Activated CD4-positive, CD25-positive, alpha-beta regulatory T cell treated with anti-CD3 and anti-CD28 coated beads, Interleukin-2, amount 50 U/mL, for 24 hours (primary cell): ENCODE data around the gene IQSEC1.

Experiments used
- ATAC-seq, 2 donors: fragments of 150-1000 bp; cut with Tn5 transposase; one replicate each; pipeline ENCODE4 v1.10.0; 2021; ENCODE audit warnings: mild to moderate bottlenecking in 1 of 2, moderate library complexity in 1 of 2

Gene IQSEC1

GRCh38 chr3:12995389-12996180 lies 77.6 kb downstream of the IQSEC1 start:
- no peak for ATAC-seq

DNA sequence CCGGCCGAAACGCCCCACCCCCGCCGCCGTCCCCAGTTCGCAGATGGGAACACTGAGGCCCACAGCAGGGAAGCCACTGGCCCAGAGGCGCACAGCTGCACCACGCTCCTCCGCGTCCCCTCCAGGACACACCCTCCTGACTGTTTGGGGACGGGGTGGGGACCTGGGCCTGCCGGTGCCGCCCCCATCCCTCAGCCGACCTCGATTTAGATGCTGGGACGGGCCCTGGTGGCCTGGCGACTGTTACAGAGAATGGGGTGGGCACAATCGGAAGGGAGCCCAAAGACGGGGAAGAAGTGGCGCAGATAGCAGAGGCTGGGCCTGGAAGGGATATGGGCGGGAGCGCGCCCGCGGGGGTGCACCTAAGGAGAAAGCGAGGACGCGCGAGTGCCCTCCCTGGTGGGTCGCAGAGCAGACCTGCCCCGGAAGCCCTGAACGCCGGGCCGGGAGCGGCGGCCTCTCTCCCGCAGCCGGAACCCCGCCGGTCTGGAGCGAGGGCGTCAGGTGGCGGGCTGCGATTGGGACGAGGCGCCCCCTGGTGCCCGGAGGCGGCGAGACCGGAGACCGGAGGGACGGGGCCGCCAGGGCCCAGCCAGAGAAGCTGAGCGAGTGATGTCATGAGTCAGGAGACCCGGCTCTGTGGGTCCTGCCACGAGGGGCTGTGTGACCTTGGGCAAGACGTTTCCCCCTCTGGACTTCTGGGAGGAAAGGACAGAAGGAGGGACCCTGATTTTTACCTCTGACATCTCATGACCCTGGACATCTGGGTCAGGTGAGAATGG lies 78.4 kb downstream of the IQSEC1 start:
- peak; percentile 90 to 91 for ATAC-seq

GRCh38 chr3:12994357-12994606 lies 78.9 kb downstream of the IQSEC1 start:
- peak in 1 of 2 donors; percentile 22 for ATAC-seq

DNA sequence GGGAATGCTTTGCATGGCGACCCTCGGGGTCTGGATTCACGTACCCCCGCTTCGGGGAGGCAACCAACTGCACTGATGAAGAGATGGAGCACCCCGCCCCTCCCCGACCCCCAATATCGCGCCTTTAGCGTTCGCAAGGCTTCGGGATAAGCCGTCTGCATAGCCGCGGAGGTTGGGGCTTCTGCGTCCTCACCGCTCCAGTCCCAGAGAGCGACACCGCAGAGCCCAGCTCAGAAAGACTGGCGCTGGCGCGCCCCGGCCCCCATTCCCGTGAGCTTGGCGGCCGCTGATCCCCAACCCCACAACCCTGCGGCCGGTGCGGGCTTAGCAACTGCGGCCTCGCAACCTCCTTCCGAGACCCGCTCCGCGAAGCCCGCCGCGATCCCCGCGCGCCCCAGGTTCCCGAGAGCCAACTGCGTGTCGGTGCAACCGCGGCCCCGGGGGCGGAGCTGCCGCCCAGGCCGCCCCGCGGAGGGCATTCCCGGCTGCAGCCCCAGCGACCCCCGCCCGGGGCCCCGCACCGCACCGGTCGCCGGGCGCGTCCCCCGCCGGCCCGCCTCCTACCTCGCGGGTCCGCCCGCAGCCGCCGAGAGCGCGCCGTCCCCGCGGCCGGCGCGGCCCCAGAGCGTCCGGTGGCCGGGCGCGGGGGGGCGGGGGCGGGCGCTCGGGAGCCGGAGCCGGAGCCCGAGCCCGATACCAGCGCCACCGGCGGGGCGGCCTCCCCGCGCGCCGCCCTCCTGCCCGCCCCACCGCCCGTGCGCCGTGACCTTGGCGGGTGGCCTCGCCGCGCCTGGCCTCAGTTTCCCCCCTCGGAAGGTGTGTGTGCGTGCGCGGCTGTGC lies 79.5 kb downstream of the IQSEC1 start:
- ATAC-seq, result peak in 1 of 2 donors; percentile 3

DNA sequence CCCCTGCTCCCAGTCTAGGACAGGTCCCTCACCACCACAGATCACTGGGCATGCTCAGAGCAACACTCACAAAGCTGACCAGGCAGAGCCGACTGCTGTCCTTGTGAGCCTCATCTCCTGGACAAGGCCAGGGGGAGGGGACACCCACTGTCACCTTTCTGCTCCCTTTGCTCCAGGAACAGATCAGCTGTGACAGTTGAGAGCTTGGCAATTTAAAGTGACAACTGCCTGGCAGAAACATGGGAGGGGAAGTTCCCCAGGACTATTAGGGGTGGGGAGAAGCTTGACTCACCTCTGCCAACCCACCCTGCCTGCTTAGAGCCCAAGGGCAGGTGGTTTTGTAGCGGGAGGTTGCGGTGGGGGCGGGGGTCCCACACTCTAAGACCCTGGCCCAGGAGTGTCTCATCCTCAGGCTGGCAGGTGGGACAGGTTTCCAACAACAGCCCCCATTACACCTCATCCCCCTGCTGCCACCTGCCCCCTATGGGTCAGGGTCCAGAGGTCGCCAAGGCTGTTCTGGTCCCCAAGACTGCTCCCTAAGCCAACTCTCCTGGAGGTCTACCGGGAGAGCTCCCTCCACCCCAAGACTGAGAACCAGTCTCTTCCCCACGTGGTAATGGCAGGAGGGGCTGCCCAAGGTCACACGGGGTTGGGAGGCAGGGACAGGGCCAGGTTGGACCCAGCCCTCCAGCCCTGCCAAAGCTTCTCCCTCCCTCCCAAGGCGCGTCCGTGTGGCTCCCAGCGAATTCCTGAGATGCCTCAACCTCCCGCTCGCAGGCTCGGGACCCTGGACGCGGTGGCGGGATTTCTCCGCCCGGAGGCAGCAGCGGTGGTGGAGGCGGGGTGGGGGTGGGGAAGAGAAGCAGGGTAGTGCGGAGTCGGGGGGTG lies 80.4 kb downstream of the IQSEC1 start:
- ATAC-seq, result no peak

DNA sequence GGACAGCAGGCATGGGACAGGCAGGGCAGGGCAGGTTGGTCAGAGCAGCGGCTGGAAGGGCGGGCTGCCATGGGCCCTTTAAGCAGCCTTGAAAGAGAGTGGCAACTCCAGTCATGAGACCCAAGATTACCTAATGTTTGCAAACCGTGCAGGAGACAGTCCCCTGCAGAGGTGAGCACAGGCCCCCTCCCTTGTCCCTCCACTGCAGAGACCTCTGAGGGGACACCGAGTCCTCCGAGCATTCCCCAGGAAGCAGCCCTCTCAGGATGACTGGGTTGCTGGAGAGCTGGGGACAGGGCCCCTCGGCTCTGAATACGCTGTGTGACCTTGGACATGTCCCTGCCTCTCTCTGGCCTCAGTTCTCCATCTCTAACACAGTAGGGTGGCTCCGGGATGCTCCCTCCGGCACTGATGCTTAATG lies 81.4 kb downstream of the IQSEC1 start:
- no peak for ATAC-seq

DNA sequence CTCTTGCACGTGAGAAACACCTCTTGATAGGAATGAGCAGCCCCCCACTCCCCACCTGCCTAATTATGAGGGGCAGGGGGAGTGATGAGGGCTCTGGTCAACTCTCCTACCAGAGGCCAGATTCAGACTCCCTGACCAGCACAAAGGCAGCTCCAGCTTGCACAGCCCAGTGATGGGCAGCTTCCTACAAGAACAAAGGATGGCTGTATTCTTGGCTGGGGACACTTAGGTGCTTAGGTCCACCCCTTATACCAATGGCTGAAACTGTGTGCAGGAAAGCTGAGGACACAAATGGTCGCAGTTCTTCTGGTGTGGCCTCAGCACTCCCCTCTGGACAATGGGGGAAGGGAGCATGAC lies 81.8 kb downstream of the IQSEC1 start:
- no peak for ATAC-seq

GRCh38 chr3:12990781-12991480 lies 82.3 kb downstream of the IQSEC1 start:
- no peak for ATAC-seq

DNA sequence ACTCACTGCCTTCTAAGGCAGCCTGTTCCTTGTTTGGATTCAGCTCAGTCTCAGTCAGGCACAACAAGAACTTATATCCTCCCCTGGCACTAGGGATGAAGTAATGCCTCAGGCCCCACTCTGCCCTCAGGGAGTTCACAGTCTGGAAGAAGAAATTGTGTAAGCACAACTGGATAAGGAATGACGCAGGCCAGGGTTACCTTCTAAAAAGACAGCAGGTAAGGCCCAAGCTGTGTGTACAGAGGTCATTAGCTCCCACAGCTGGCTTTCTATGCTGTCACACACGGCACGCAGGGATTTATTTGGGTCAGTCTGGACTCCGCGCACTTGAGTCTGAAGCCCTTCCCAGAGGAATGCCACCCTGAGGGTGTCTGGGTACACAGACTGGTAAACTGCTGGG lies 82.9 kb downstream of the IQSEC1 start:
- ATAC-seq, result no peak

DNA sequence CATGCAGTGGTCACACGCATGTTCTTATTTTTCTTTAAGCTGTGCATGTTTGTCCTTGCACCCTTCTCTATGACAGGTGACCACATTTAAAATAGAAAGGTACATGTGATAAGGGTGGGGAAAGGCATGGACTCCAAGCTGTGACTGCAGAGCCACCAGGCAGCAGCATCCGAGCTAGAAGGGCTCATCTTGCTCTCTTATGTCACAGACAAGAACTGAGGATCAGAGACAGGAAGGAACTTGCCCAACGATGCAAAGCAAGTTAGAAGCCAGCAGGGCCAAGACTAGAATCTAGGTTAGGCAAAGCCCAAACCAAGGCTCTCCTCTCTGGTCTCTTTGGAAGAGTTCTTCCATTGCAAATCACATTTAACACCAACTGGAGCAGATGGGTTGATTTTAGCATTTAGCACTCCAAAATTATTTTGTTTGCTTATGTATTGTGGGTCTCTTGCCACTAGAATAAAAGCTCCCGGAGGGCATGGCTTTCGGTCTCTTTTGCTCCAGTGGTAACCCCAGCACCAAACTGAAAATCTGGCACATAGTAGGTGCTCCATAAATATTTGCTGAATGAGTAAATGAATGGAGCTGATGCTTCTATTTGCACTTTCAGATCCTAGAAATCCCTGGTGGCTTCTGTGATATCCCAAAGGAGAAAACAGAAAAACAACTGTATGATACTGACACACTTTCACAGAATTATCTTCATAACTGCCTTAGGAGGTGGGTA lies 84.3 kb downstream of the IQSEC1 start:
- no peak for ATAC-seq

DNA sequence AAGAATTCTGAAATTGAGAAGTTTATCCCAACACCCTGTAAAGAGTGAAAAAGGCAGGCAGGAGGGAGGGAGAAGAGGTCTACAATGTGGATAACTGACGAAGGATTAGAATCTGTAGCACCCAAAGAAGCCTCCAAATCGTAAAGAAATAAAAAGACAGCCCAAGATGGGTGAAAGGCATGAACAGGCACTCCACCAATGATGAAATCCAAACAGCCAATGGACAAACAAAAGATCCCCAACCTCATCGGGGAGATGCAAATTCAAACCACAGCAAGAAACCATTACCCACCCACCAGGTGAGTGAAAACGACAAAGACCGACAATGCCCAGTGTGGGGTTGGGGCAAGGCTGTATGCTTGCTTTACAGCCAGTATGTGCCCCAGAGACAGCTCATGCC lies 85.6 kb downstream of the IQSEC1 start:
- ATAC-seq, result no peak

GRCh38 chr3:12986986-12987385 lies 86.2 kb downstream of the IQSEC1 start:
- no peak for ATAC-seq

- no peak for ATAC-seq
Observed at GRCh38 chr3:12986521-12986920, 86.7 kb downstream of the IQSEC1 start.

DNA sequence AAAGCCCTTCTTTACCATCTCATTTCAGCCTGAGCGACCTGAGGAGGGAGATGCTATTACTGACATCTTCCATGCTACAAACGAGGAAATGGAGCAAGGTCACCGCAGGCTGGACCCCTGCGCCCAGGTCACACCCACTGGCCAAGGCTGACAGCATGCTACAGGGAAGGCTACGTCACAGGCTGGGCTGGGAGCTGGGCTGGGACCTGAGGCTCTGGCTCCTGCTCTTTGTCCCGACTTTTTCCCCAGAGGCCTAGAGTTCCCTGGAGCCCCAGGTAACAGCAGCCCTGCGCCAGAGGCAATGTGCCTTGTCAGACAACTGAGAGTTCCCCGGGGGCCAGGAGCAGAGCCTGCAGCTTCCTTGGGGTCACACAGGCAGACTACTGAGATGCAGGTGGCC lies 87.2 kb downstream of the IQSEC1 start:
- ATAC-seq, result no peak

DNA sequence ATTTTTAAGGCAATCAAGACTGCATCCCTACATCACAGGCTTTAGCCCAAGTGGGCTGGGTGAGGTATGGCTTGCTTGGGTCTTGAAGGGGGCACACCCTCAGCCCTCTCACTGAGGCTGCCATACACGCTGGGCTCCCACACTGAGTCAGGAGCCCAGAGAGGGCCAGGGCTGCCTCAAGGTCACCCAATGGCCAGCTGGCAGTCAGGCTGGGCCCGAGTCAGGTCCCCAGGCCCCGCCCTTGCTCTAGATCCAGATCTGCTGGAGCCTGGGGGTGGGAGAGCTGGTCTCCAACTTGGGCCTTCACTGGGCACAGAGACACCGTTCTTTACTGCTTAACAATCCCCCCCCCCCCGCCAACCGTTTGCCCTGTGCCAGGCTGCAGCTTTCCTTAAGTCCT lies 88.1 kb downstream of the IQSEC1 start:
- no peak for ATAC-seq

DNA sequence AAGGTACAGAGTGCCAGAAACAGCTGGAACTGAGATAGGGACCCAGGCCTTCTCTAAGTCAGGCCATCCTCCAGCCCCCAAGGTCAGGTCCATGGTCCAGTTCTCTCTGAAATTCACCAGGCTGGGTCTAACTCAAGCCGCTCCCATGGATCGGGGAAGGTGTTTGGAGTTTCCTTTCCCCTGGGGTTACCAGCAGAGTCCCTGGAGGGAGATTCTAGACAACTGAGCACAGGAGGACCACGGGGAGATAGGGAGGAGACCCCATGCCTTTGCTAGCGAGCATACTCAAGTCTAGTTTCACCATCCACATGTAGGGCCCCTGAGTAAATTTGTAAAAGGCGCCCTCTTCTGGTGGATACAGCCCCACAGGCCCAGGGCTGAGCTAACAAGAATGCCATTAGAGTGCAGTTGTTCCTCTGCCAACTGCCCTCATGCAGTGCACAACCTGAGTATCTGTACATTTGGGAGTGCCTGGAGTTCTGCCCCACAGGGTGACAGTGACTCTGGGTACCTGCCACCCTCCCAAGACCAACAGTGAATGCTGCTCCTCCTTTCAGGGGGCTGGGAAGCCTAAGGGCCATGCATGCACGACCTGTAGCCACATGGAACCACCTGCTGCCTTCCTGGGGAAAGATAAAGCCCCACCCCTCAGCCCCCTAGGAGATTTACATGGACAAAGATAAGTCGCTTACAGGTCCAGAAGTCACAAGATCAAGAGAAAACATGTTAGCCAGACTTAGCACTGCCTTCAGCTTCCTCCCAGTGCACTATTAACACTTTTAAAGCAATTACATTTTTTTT lies 89.0 kb downstream of the IQSEC1 start:
- peak; percentile 92 to 95 for ATAC-seq

DNA sequence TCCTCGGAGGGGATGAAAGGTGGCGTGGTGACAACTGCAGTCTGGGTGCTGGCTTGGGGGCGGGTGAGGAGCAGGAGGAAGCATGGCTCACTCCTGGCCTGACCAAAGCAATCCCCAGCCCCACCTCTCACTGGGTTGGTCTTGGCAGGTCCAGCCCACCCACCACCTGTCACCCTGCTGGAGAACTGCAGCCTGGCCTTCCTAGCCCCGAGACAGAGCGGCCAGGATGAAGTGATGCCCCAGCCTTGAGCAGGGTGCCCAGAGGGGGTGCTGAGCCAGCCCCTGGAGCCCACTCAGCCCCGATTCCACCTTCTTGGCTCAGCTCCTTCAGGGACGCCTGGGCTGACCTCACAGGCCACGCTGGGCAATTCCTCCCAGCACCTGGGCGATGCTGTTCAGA lies 89.9 kb downstream of the IQSEC1 start:
- no peak for ATAC-seq

GRCh38 chr3:12982619-12983101 lies 90.6 kb downstream of the IQSEC1 start:
- no peak for ATAC-seq

DNA sequence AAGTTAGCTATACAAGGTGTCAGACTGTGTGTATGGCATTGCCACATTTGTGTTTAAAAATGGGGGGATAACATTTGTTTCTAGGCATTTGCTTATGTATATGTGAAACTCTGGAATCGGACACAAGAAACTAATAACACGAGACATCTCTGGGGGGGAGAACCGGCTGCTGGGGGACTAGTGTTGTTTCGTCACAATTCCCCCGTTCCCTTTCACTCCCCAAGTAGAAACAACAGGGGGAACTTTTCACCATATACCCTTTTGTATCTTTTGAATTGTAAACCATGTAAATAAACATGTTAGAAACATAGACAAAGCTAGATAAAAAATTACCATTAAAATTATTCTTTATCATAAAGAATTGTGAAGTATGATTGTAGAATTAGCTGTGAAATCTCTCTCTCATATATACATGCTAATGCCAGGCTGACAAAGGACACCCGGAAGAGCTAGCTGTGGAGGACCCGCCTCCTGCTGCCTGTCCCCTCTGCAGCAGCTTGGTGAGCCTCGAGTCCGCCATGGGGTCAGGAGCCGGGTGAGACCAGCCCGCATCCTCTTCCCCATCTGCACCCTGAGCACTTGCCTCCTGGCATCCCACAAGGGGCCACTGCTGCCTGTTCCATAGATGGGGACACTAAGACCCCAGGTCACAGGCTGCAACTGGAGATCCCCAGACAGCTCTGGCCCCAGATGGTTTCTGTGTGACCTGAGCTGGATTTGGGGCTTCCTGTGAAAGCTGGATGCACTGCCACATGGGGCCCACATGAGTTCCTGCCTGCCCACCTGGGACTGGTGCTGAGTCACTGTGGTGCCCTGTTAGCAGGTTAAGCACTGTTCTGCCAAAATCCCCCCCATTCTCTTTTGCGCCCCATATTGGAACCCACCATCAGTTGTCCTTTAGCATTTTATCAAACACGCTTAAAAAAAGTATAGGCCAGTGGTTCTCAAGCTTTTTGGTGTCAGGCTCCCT lies 91.6 kb downstream of the IQSEC1 start:
- ATAC-seq, result no peak
